Astrocyte of the hippocampus (primary cell): Measurements from ENCODE around the gene WDFY2.

ENCODE experiments used
- DNase-seq: peaks from one replicate; pipeline ENCODE4 v3.0.0; 2011; ENCODE audit warnings: low read depth, low spot score

Gene WDFY2

DNA sequence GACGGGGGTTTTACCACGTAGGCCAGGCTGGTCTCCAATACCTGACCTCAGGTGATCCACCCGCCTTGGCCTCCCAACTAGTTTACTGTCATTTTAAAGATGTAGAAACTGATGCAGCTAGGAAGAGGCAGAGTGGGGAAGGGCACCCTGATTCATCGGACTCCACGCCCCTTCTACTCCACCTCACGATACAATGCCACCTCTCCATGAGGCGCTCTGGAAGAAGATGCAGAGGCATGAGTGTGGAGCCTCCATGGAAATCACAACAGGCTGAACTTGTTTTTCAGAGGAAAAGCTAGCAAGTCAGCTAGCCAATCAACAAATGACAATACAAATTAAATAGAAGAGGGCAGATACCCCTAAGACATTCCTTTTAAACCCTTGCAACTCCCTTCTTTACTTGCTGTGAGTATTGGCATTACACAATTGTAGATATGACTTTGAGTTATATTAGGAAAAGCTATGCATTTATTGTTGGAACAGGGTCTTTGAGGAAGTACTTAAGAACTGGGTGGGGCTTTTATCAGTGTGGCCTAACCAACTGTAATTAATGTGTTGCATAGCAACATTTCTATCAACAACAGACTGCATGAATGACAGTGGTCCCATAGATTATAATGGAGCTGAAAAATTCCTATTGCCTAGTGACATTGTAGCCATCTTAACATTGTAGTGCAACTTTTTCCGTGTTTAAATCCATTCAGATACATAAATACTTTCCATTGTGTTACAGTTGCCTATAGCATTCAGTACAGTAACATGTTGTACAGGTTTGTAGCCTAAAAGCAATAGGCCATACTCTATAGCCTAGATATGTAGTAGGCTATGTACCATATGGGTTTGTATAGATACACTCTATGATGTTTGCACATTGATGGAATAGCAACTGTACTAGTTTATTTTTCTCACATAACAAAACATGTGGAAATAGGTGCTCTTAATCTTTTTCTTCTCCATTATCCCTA, 17.6 kb downstream of the WDFY2 start:
- DNase-seq: no peak

DNA sequence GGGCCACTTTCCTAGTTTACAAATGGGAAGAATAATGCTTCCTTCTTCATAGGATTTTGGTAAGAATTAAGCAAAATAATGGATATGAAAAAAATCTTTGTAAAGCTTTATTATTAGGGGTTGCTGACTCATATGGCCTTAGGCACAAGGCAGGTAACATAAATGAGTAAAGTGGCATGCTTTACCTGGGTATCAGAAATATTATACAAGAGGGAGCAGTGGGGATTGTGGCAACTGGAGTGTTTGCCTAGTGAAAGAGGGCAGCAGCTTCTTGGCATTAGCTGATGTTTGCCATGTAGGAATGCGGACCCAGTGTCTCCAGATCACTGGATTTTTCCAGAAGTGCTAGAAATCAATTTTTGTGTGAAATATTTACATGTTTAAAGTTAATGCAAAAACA, 19.5 kb downstream of the WDFY2 start:
- no peak for DNase-seq

DNA sequence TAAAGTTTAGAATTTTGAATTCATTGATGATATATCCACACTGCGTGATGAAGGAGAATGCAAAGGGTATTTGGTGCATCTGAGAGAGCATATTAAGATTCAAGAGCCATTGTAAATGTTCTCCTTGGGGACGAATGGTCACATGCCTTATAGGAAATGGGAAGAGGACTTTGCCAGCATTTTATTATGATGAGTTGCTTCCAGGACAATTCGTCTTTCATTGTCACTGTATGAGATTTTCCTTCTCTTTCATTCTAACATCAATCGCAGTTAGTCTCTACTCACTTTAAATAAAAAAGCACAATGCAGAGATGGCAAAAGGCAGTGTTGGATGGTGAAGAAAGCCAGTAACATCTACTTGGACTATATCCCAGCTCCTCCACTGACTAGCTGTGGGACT, 21.4 kb downstream of the WDFY2 start:
- DNase-seq: no peak

DNA sequence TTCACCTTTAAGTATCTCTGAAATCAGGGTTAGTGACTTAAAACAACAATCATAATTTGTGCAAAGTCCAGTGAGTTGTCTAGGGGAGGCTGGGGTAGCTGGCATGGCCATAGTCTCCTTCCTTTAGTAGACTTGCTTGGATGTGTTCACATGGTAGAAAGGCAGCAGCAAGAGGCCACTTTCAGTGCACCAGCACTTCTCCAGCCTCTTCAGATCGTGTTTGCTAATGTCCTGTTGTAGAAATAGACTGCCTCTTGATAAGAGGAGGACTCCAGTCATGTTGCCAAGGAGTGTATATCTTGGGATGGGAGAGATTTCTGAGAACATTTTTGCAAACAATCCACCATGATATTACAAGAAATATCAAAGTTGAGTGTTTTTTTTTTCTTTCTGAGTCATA, 22.9 kb downstream of the WDFY2 start:
- DNase-seq: no peak

DNA sequence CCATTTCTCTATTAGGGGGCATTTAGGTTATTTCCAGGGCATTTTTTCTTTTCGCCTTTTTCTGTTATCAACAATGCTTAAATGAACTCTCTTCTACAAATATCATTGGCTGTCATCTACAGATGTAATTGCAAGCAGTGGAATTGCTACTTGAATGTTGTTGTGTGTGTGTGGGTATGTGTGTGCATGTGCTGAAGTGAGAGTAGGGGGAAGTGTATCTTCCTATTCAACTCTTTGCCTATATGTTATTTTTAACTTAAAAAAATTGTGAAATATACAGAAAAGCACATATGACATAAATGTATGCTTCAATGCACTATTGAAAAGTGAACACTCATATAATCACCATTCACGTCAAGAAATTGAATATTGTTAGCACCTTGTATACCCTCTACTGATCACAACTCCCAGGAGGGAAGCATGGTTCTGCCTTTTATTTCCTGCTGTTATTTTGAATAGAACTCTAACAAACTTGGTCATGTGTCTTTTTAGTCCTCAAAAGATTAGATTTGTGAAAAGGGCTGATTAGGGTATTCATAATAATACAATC, 24.7 kb downstream of the WDFY2 start:
- no peak for DNase-seq

DNA sequence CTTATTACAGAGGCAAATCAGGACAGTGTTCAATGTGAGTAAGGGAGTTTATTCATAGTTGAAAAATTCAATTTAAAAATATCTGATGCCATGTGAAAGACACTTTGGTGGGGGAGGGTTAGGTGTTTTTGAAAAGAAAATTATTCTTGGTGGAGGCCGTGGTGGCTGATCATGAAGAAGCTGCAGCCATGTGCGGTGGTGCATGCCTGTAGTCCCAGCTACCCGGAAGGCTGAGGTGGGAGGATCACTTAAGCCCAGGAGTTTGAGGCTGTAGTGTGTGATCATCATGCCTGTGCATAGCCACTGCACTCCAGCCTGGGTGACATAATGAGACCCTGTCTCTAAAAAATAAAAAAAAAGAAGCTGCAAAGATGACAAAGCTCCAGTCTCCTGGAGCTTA, 28.6 kb downstream of the WDFY2 start:
- DNase-seq: no peak

DNA sequence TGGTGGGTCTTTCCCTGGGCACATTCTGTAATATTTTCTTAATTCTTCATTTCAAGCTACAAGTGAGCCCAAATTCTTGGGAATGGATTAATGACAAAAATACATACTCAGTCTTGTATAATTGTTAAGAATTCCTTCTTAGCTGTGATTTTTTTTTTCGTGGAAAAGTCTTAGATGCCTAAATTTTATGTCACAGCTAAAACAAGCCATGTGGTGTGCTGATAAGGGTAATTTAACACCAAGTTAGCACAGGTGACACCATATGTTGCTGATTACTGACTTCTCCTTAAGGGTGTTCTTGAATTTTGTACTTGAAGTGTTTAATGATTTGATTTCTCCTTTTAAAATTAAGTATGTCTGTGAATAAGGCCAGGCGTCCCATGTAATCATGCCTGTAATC, 29.3 kb downstream of the WDFY2 start:
- no peak for DNase-seq

DNA sequence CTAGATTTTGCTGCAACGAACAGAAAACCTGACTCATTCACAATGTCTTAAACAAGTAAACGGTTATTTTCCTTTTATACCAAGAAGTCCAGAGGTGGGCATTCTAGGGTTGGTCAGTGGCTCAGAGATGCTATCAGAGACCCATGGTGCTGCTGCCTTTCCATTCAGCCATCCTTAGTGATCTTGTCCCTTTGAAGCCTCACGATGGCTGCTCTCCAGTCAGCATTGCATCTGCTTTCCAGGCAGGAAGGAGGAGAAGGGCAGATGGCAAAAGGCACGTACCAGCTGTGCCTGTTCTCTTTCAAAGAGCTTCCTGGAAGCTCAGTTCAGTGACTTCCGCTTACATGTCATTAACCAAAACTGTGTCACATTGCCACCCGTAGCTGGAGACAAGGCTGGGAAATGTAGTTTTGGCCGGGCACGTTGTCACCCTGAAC, 30.1 kb downstream of the WDFY2 start:
- no peak for DNase-seq

DNA sequence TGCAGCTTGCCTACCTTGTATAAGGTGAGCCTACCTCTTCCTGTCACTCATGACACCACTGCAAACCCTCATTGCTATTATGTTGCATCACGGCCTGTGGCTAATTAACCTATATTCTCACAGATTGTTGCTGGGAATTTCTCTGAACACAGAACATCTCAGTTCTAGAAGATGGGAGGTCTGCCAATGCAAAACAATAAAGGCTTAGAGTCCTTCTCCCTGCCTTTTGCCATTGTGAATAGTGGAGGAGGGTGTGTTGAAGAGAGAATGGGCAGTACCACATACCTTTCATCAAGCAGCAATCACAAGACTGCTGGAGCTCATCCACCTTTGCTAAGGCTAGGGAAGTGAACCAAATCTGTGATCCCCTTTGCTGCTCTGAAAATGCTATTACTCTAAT, 34.4 kb downstream of the WDFY2 start:
- peak; percentile 58 for DNase-seq

DNA sequence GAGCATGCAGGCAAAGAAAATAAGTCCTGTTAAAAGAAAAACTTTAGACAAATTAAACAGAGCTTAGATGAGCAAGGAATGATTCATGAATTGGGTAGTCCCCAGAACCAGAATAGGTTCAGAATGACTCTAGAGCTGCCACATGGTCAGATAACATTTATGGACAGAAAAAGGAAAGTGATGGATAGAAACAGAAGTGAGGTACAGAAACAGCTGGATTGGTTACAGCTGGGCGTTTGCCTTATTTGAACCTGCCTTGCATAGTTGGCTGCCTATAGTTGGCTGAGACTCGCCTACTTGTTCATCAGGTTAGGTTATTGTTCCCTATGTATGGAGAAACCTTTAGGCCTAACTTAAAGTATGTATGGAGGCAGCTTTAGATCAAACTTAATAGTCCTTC, 35.4 kb downstream of the WDFY2 start:
- DNase-seq: peak; percentile 51

DNA sequence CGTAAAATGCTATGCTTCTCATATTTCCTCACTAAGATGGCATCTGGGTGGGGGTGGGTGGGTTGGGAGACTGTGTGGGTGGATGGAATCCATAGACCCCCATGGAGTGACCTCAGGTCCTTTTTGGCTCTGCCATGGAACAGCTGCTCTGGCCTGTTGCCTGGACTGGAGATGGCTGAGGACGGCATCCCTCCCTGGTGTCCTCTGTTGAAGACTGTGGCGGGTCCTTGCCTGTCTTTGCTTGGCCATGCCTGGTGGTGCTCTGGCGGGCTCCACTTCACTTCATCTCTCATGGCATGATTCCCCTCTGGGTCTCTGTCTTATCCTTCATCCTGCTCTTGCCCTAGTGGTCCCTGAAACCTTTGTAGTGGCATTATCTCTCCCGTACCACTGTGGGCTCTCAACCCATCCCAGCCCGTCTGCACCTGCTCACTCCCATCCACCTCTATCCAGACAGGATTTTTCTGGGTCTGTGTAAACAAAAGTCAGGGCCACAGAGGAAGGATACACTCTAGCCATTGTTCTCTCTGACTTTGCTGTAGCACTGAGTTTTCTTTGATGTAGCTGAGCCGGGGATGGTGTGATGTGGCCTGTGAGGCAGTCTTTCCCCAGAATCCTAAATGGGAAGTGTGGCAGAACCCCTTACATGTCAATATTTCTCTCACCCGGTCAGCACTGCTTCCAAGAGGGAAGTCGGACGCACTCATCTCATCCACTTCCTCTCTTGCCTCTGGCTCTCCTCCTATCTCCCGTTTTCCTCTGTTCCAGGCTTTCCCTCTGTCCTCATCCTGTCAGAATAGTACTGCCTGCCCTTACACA, 36.1 kb downstream of the WDFY2 start:
- DNase-seq: no peak

DNA sequence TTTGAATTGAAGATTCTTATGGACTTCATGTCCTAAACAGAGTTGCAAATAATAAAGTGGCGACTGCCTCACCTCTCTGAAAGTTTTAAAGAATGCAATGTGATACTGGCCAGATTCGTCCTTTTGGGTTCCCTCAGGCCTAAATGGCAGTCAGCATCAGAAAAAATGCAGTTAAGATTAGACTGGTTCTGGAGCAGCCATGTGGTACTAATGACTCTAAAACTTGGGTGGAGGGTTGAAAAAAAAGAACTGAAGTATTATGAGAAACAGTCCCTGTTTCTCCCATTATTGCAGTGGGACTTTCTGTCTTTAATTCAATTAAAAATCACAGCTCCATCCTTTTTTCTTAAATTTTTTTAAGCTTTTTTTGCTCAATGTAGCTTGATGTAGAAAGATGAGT, 37.3 kb downstream of the WDFY2 start:
- DNase-seq: no peak

DNA sequence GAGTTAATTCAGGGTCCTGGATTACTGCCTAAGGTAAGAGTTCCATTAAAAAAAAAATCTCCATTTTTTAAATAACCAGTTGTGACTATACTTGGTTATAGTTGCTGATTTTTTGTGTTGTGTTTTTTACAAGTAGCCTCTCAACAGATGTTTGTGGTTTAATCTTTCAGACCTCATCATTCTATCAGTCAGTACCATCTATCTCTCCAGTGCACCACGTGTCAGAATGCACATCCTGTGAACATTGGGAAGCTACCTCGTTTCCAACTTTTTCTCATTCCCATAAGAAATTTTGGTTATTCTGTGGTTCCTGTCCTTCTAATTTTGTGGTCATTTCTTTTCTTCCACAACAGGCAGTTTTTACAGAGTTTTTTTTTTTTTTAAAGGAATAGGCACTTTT, 39.2 kb downstream of the WDFY2 start:
- no peak for DNase-seq

DNA sequence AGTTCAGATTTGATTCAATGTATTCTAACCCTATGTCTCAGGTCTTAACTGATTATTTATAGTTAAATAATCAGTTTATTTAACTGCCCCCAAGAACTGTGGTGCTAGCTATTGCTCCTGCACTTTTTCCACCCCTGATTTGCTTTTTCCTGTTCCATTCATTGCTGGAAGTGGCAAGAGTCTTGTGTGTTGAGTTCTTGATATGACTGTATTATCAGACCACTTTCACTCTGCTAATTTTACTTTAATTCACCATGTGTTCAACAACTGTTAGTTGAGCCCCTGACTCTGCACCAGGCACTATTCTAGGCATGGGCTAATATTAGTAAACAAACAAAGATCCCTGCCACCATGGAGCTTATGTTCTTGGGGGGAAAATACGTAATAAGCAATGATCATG, 39.9 kb downstream of the WDFY2 start:
- DNase-seq: no peak

DNA sequence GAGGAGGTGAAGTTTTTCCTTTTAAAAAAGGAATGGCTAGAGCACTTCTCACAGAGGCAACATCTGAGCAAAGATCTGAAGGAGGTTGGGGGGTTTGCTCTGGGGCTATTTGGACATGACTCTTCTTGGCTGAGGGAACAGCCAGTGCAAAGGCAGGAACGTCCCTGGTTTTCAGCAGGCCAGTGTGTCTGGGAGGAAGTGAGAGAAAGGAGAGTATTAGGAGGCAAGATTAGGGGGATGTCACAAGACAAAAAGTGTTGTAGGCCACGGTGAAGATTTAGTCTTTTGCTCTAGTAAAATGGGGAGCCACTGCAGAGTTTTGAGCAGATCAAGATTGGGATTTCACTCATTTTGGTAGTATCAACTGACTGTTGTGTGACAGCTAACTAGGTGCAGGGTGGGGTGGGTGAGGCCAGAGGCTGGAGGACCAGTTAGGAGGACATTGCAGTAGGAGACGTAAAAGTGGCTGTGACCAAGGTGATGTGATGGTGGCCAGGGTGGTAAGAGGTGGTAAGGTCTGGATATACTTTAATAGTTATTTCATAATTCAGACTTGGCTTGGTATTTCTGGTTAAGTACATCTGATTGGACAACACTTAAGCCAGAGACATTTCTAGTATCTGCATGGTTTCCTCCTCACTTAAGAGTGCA, 40.6 kb downstream of the WDFY2 start:
- no peak for DNase-seq

DNA sequence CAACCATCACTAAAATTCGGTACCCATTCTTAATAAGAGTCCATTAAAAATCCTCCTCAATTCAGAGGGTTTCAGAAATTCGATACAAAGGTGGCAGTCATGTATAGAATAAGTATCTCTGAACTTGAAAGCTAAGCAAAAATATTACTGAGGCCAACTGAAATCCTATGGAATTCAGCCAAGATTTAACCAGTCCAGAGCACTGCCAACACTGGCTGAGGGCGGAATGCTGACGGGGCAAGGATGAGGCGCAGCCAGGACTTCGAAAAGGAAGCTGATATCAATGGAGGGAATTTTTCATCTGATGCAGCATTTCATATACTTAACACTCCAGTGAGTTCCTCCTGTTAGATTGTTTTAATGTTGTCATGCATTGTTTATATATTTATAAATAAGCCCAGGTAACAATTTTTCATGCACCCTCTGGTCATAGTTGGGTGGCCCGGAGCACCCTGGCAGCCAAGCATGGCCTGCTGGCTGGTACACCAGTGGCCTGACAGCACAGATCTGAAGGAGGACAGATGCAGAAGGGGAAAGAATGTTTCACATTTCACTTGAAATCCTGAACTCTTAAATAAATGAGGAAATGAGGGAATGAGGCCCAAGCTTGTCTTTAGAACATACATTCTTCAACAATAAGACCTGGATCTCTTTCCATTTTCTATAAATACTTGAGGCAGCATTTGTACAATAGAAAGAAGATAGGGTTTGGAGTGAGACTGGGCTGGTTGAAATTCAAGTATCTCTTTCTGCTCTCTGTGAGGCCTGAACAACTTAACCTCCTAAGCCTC, 41.5 kb downstream of the WDFY2 start:
- DNase-seq: peak; percentile 72

DNA sequence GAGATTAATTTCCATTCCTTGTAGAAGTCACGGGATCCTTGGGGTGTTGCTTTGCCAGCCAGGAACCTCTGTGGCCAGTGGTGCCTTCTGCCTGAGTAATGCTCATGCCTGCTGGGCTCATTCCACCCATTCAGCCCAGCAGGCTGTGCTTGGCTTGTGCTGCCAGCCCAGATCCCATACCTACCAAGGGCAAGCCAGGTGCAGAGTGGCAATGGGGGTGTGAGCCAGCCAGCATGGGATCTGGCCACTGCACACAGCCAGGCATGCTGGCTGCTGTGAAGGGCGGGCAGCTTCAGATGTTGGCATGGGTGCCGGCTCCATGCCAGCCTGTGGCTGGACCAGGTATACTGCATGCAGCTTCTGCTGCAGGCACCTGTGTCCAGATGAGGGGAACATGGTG, 42.5 kb downstream of the WDFY2 start:
- no peak for DNase-seq

DNA sequence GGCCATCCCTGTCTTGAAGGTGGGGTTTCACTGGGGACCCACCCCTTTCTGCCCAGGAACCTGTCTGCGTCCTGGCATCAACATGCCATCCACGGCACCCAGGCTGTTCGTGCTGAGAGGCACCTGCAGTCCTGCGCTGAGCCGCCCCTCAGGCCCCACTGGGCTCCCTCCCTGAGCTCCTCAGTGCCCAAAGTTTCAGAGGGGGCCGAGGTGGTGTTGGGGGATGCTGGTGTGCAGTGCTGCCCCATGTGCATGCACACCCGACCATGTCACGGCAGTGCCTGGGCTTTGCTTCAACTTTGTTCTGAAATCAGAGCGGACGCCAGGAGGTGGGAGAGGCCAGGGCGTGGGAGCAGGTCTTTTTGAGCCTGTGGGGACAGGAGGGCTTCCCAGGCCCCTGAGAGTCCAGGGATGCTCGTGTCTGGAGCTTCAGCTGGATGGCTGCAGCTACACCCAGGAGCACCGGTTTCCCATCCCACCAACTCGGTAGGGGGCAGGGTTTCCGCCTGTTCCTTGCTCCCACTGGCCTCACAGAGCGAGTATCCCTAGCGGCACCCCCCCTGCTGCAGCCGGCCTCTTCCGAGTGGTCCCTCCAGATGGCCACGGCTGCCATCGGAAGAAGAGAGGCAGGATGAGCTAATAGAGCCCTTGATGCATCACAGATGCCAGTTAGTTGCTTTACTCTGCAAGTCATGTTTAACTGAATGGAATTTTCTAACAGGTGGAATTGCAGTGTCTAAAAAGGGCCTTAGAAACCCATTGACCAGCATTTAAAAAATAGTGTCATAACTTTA, 44.0 kb downstream of the WDFY2 start:
- no peak for DNase-seq

DNA sequence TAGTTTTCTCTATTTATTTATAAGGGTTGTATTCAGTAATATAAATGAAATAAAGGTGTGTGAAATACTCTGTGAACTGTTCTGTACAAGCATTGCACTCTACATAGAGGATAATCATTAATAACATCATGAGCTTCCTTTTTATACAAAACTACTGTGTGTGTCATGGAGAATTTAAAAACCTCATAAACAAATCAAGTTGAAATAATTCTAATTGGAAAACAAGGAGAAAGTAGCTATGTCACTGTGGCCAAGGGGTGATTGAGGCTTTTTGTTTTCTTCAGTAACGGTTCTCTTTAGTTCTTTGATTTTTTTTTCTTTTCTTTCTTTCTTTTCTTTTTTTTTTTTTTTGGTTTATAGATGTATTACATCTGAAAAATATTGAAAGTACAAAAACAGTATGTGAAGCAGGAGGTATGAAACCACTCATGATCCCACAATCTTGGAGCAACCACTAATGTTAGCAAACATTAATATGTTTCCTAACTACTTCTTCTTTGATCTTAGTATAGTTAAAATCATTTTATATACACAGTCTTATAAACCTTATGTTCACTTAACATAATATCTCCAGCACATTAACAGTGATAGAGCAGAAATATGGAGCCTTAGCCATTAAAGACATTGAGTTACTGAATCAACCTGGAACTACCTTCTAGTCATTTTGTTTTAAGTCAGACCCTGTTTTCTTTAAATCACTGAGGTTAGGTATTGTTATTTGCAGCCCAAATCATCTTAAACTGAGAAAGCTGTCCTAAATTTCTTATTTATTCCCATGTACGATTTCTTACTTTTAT, 45.4 kb downstream of the WDFY2 start:
- no peak for DNase-seq

DNA sequence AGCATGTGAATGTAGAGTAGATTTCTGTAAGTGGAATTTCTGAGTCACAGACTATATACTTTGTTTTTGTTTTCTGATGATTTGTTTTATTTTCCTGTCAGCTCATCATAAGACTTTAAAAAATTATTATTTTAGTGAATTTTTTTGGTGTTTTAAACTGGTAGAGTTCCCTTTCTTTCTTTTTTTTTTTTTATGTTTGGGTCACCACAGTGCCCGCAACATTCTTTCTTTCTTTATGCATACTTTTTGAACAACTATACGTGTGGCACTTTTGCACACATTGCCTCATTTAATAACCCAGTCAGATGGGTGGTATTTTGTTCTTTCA, 46.0 kb downstream of the WDFY2 start:
- no peak for DNase-seq
